Measurements from ENCODE around the gene TDRKH. TPM values are rescaled to one million over a fixed set of nuclear protein-coding genes. Genes with fewer than 3 reads are reported as not detected.
"Not testable (repeated sequence)": the region's sequence is repeated elsewhere in the genome, so short reads cannot be mapped to it uniquely, and the experiment has no call there.

TDRKH gene
- polyA plus RNA-seq, 1 experiment = 1.1 TPM

DNA sequence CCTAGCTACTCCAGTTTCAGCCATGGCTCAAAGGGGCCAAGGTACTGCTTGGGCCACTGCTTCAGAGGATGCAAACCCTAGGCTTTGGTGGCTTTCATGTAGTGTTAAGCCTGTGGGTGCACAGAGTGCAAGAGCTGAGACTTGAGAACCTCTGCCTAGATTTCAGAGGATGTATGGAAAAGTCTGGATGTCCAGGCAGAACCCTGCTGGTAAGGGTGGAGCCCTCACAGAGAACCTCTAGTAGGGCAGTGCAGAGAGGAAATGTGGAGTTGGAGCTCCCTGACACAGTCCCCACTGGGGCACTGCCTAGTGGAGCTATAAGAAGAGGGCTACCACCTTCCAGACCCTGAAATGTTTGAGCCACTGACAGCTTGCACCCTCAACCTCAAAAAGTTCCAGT is 52.8 kb downstream of the TDRKH start:
- CTCF ChIA-PET = interaction anchor here (0.7 to 1.8 kb wide), 6 partner anchors 19 to 342 kb away, joined by 3 to 6 read pairs (median 4); no protein-coding TSS in a partner anchor
- no peak overlapping the region for H3K4me3 ChIP-seq (ENCODE audit: low read depth, low read length)
- TF ChIP-seq, protein P1, sequence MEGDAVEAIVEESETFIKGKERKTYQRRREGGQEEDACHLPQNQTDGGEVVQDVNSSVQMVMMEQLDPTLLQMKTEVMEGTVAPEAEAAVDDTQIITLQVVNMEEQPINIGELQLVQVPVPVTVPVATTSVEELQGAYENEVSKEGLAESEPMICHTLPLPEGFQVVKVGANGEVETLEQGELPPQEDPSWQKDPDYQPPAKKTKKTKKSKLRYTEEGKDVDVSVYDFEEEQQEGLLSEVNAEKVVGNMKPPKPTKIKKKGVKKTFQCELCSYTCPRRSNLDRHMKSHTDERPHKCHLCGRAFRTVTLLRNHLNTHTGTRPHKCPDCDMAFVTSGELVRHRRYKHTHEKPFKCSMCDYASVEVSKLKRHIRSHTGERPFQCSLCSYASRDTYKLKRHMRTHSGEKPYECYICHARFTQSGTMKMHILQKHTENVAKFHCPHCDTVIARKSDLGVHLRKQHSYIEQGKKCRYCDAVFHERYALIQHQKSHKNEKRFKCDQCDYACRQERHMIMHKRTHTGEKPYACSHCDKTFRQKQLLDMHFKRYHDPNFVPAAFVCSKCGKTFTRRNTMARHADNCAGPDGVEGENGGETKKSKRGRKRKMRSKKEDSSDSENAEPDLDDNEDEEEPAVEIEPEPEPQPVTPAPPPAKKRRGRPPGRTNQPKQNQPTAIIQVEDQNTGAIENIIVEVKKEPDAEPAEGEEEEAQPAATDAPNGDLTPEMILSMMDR (IDR thresholded peaks at IDR 0.05; ENCODE audit: insufficient read depth, low read depth, low read length) = no peak
- DNase-seq (ENCODE audit: low read depth) = no peak
- H3K27me3 ChIP-seq (ENCODE audit: control insufficient read depth, insufficient read depth, low read length) = peaks cover 4% of the 10 kb centered on the region
- POLR2A ChIA-PET = no interaction called here
- H3K36me3 ChIP-seq (ENCODE audit: control insufficient read depth, insufficient read depth, low read length) = no peaks in the 10 kb centered on the region

DNA sequence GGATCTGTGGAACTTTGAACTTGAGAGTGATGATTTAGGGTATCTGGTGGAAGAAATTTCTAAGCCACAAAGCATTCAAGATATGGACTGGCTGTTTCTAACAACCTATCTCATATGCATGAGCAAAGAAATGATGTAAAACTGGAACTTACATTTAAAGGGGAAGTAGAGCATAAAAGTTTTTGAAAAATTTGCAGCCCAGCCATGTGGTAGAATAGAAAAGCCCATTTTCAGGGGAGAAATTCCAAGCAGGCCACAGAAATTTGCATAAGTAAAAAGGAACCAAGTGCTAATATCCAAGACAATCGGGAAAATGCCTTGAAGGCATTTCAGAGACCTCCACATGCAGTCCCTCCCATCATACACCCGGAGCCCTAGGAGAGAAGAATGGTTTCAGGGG is 53.3 kb downstream of the TDRKH start:
- peaks cover 4% of the 10 kb centered on the region for H3K27me3 ChIP-seq (ENCODE audit: control insufficient read depth, insufficient read depth, low read length)
- CTCF ChIA-PET = interaction anchor here (1.3 to 1.8 kb wide), 2 partner anchors 19 to 44 kb away, joined by 3 to 5 read pairs; no protein-coding TSS in a partner anchor
- DNase-seq (ENCODE audit: low read depth) = no peak

DNA sequence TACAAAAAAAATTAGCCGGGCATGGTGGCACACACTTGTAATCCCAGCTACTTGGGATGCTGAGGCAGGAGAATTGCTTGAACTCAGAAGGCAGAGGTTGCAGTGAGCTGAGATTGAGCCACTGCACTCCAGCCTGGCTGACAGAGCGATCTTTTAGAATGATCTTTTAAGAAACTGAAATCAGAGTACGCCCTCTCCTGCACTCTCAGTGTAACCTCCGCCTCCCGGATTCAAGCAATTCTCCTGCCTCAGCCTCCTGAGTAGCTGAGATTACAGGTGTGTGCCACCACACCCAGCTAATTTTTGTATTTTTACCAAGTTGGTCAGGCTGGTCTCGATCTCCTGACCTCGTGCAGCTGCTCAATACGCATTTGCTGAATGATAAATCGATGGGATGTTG is 56.3 kb downstream of the TDRKH start:
- POLR2A ChIA-PET; H3K27me3 ChIP-seq (ENCODE audit: control insufficient read depth, insufficient read depth, low read length); H3K4me3 ChIP-seq (ENCODE audit: low read depth, low read length); H3K36me3 ChIP-seq (ENCODE audit: control insufficient read depth, insufficient read depth, low read length); DNase-seq (ENCODE audit: low read depth): not testable (repeated sequence)
- CTCF ChIA-PET = interaction anchor here (0.8 to 3.0 kb wide), 21 partner anchors 10 to 433 kb away, joined by 3 to 27 read pairs (median 6); partner anchors contain the start of genes MRPL9 and TUFT1

More for the DNA sequence above, 53.3 kb downstream of the TDRKH start:
- H3K36me3 ChIP-seq (ENCODE audit: control insufficient read depth, insufficient read depth, low read length) = no peaks in the 10 kb centered on the region
- POLR2A ChIA-PET = no interaction called here
- H3K4me3 ChIP-seq (ENCODE audit: low read depth, low read length) = no peak overlapping the region
- TF ChIP-seq, protein P1 (IDR thresholded peaks at IDR 0.05; ENCODE audit: insufficient read depth, low read depth, low read length) = no peak

DNA sequence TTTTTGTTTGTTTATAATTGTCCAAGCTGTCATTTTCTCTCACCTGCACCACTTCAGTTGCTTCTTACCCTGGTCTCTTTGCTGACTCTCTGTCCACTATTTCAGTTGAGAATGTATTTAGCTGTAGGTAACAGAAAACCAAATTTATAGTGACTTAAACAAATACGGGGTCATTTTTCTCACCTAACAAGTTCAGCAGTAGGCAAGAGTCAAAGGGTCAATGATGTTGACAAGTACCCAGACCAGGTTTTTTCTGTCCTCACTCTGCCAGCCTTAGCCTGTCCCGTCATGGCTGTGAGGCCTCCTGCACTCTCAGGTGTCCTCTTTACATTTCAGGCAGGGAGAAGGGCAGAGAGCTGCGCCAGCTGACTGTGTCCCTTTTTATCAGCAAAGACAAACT is 57.2 kb downstream of the TDRKH start:
- Histone ChIP-seq H3K36me3 (ENCODE audit: control insufficient read depth, insufficient read depth, low read length) (no peaks in the 10 kb centered on the region), H3K27me3 (ENCODE audit: control insufficient read depth, insufficient read depth, low read length) (peaks cover 8% of the 10 kb centered on the region), H3K4me3 (ENCODE audit: low read depth, low read length) (no peak overlapping the region)
- TF ChIP-seq, protein P1 (IDR thresholded peaks at IDR 0.05; ENCODE audit: insufficient read depth, low read depth, low read length) = no peak
- no peak for DNase-seq (ENCODE audit: low read depth)
- ChIA-PET POLR2A (no interaction called here), CTCF (interaction anchor here (2.1 to 3.0 kb wide), 4 partner anchors 34 to 229 kb away, joined by 6 to 27 read pairs (median 14); no protein-coding TSS in a partner anchor)

DNA sequence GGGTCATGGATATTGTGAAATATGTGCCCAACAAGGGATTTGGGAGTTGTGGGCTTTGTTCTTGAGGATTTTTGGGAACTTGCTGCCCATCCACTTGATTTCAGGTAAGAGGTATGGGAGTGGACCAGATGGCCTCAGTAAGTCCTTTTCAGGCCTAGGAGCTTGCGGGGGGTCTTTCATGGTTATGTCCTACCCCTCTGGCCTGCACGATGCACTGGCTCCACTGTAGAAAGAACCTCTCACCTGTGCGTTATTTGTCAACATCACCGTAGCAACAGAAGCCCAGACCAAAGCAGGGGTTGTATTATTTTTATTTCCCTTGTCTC is 60.4 kb downstream of the TDRKH start:
- DNase-seq (ENCODE audit: low read depth) = no peak
- ChIA-PET POLR2A (no interaction called here), CTCF (interaction anchor here (0.9 kb wide), 1 partner anchor 195 kb away, joined by 3 read pairs; no protein-coding TSS in a partner anchor)
- no peak overlapping the region for H3K4me3 ChIP-seq (ENCODE audit: low read depth, low read length)
- no peaks in the 10 kb centered on the region for H3K36me3 ChIP-seq (ENCODE audit: control insufficient read depth, insufficient read depth, low read length)
- TF ChIP-seq, protein P1 (IDR thresholded peaks at IDR 0.05; ENCODE audit: insufficient read depth, low read depth, low read length) = no peak
- H3K27me3 ChIP-seq (ENCODE audit: control insufficient read depth, insufficient read depth, low read length) = peaks cover 15% of the 10 kb centered on the region

All from BJ (cell line).